Esophagus muscularis mucosa (tissue), 4 donors: Measurements from ENCODE around the gene HPX. TPM values are rescaled to one million over a fixed set of nuclear protein-coding genes. Genes with fewer than 3 reads are reported as not detected.

ENCODE experiments used
- DNase-seq: peaks from one replicate; pipeline ENCODE4 v3.0.0-alpha.2; 2017; ENCODE audit errors: extremely low spot score
- H3K27ac ChIP-seq, 4 donors: fragments of 200-600 bp; sonication (generic); replicated peaks in 1 of 4; 1 replicate in 3 of 4; 2 replicates in 1 of 4; pipeline ENCODE4 v1.5.1; 2016 to 2019; ENCODE audit warnings: mild to moderate bottlenecking in 1 of 4
- H3K27me3 ChIP-seq, 4 donors: fragments of 200-600 bp; sonication (generic); one replicate each; pipeline versions ENCODE4 v1.5.1 to v1.6.0; 2016 to 2019
- H3K36me3 ChIP-seq, 4 donors: fragments of 200-600 bp; sonication (generic); one replicate each; pipeline ENCODE4 v1.5.1; 2016 to 2019
- H3K4me1 ChIP-seq, 4 donors: fragments of 200-600 bp; sonication (generic); one replicate each; pipeline ENCODE4 v1.5.1; 2016 to 2019
- H3K4me3 ChIP-seq, 4 donors: fragments of 200-600 bp; sonication (generic); 1 replicate in 2 of 4; 2 replicates in 2 of 4; pipeline ENCODE4 v1.5.1; 2016 to 2019; ENCODE audit warnings: mild to moderate bottlenecking in 4 of 4, moderate library complexity in 1 of 4
- H3K9me3 ChIP-seq, 4 donors: fragments of 200-600 bp; sonication (generic); 1 replicate in 3 of 4; 2 replicates in 1 of 4; pipeline ENCODE4 v1.5.1; 2016 to 2019
- EP300 ChIP-seq: sonication (generic); formaldehyde crosslinking; IDR thresholded peaks from one replicate; pipeline ENCODE4 v1.6.1; 2017; ENCODE audit warnings: antibody characterized with exemption
- POLR2A ChIP-seq: fragments of 450-650 bp; IDR thresholded peaks from one replicate; pipeline ENCODE4 v1.6.1; 2017; ENCODE audit warnings: antibody characterized with exemption, moderate library complexity, mild to moderate bottlenecking, low read depth
- POLR2AphosphoS5 ChIP-seq, 2 donors: sonication (generic); formaldehyde crosslinking; IDR thresholded peaks; one replicate each; pipeline ENCODE4 v1.6.1; 2017; ENCODE audit warnings: antibody characterized with exemption in 2 of 2
- WGBS: methylation state at CpG from one replicate; pipeline ENCODE4 v1.1.5; 2018; 5-methylcytosine and 5-hydroxymethylcytosine counted together
- intact Hi-C: fragments of 100-400 bp; cut with DNase I; formaldehyde crosslinking; loops from one replicate; pipeline ENCODE4 v1.15.1; 2023
- total RNA-seq, 4 donors: library from RNA; depleted of rRNA; stranded (reverse); fragments of >200 nt; gene quantifications; one replicate each; pipeline versions ENCODE4 v1.1.0 to v1.2.1, GENCODE V29; 2016
- TF ChIP-seq, protein P1 (sequence below), 3 experiments: fragments of 200-600 bp in 2 of 3; fragments of 450-650 bp in 1 of 3; sonication (generic) in 2 of 3; IDR thresholded peaks; one replicate each; pipeline ENCODE4 v1.5.1; 2017 to 2019; ENCODE audit warnings: antibody characterized with exemption in 3 of 3, mild to moderate bottlenecking in 2 of 3, moderate library complexity in 1 of 3

Gene HPX
- total RNA-seq, 4 donors from 2014 or later = 0.50 to 1.2 (median 0.69) TPM

DNA sequence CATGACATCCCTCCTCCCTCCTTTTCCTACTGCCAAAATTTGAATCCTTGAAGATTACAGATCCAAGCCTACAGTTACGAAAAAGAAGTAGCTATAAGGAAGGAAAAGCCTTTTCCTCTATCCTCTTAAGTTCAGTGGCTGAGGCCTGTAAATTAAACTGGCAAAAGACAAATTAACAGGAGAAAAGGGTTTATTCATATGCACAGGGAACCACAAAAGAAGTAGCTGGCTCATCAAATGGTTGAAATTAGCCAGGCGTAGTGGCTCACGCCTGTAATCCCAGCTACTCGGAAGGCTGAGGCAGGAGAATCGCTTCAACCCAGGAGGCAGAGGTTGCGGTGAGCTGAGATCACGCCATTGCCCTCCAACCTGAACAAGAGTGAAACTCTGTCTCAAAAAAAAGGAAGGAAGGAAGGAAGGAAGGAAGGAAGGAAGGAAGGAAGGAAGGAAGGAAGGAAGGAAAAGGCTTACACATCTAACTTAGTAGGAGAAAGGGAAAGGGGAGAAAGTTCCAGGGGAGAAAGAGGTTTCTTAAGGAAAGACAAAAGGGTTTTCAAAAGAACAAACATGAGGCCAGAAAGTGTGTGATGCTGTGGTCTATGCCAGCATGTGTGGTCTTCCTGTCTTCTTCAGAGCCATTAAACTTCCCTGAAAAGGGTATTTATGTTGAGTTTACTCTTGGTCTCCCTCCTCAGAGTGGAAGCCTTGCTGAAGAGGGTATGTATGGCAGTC lies 55.6 kb downstream of the HPX start:
- H3K4me1 ChIP-seq = peaks cover 0 to 19% (median 16%) of the 10 kb centered on the region in 4 donors
- intact Hi-C loops = loop anchor here (5.0 kb wide), 1 partner anchor 37 kb away; no protein-coding TSS in a partner anchor
- no peak for DNase-seq
- H3K36me3 ChIP-seq = no peaks in the 10 kb centered on the region
- no peak overlapping the region for H3K27ac ChIP-seq
- no peaks in the 10 kb centered on the region for H3K27me3 ChIP-seq
- H3K9me3 ChIP-seq = no peaks in the 10 kb centered on the region
- no peak overlapping the region for H3K4me3 ChIP-seq
- TF ChIP-seq POLR2A (no peak), POLR2AphosphoS5 (IDR thresholded peaks at IDR 0.05) (no peak), EP300 (no peak)
- TF ChIP-seq, protein P1, sequence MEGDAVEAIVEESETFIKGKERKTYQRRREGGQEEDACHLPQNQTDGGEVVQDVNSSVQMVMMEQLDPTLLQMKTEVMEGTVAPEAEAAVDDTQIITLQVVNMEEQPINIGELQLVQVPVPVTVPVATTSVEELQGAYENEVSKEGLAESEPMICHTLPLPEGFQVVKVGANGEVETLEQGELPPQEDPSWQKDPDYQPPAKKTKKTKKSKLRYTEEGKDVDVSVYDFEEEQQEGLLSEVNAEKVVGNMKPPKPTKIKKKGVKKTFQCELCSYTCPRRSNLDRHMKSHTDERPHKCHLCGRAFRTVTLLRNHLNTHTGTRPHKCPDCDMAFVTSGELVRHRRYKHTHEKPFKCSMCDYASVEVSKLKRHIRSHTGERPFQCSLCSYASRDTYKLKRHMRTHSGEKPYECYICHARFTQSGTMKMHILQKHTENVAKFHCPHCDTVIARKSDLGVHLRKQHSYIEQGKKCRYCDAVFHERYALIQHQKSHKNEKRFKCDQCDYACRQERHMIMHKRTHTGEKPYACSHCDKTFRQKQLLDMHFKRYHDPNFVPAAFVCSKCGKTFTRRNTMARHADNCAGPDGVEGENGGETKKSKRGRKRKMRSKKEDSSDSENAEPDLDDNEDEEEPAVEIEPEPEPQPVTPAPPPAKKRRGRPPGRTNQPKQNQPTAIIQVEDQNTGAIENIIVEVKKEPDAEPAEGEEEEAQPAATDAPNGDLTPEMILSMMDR (IDR thresholded peaks at IDR 0.05) = no peak
- 94% methylated on average over 7 of the region's 7 CpGs for WGBS

Other genes with a start within 250 kb of the HPX start
- not detected for gene OR52W1, start 241.8 kb downstream of the HPX start, total RNA-seq
- not detected for gene C11orf42, start 235.4 kb downstream of the HPX start, total RNA-seq
- gene FHIP1B, start 206.4 kb downstream of the HPX start, total RNA-seq = 10 to 100 TPM; 22.6 to 39.3 (median 30.1) TPM
- not detected for gene CNGA4, start 201.9 kb downstream of the HPX start, total RNA-seq
- gene CCKBR, start 181.1 kb downstream of the HPX start, total RNA-seq = not detected
- 100 to 1,000 TPM; 172 to 298 (median 264) TPM for gene CAVIN3, start 120.5 kb downstream of the HPX start, total RNA-seq
- gene SMPD1, start 50.5 kb downstream of the HPX start, total RNA-seq = 10 to 100 TPM; 28.2 to 37.9 (median 30.8) TPM
- 100 to 1,000 TPM in 2 of 4 donors, 10 to 100 TPM in 2; 63.1 to 166 (median 109) TPM for gene APBB1, start 21.9 kb downstream of the HPX start, total RNA-seq
- 10 to 100 TPM; 26.6 to 47.6 (median 35.3) TPM for gene TRIM3, start 33.0 kb upstream of the HPX start, total RNA-seq
- 10 to 100 TPM; 43.9 to 51.2 (median 48.6) TPM for gene ARFIP2, start 40.3 kb upstream of the HPX start, total RNA-seq
- 10 to 100 TPM; 41.1 to 45.1 (median 42.7) TPM for gene TIMM10B, start 40.5 kb upstream of the HPX start, total RNA-seq
- gene DNHD1, start 56.3 kb upstream of the HPX start, total RNA-seq = 10 to 100 TPM in 1 of 4 donors, 1 to 10 TPM in 3; 6.1 to 14.5 (median 7.0) TPM
- gene RRP8, start 162.6 kb upstream of the HPX start, total RNA-seq = 10 to 100 TPM; 12.4 to 34.0 (median 27.0) TPM
- 100 to 1,000 TPM; 481 to 652 (median 606) TPM for gene ILK, start 162.8 kb upstream of the HPX start, total RNA-seq
- gene TAF10, start 171.2 kb upstream of the HPX start, total RNA-seq = 10 to 100 TPM; 24.2 to 51.1 (median 43.4) TPM
- 10 to 100 TPM; 44.4 to 71.5 (median 54.9) TPM for gene TPP1, start 178.4 kb upstream of the HPX start, total RNA-seq
- 10 to 100 TPM; 27.0 to 60.9 (median 34.0) TPM for gene DCHS1, start 214.8 kb upstream of the HPX start, total RNA-seq
- gene MRPL17, start 242.4 kb upstream of the HPX start, total RNA-seq = 10 to 100 TPM; 13.3 to 22.9 (median 19.4) TPM